Activated CD4-positive, alpha-beta T cell treated with anti-CD3 and anti-CD28 coated beads, Interleukin-2, amount 50 U/mL, for 48 hours (primary cell): ENCODE results near the gene EIF3L.

Experiments
- DNase-seq, 2 experiments: peaks; one replicate each; pipeline ENCODE4 v3.0.0-alpha.2; 2020

The EIF3L gene

GRCh38 chr22:37817705-37818408 lies 31.4 kb upstream of the EIF3L start:
- peak; percentile 88 to 89 for DNase-seq

GRCh38 chr22:37818409-37819104 lies 30.7 kb upstream of the EIF3L start:
- DNase-seq, result peak; percentile 71 to 77

GRCh38 chr22:37819105-37819433 lies 30.1 kb upstream of the EIF3L start:
- no peak for DNase-seq

GRCh38 chr22:37820350-37820749 lies 28.9 kb upstream of the EIF3L start:
- no peak for DNase-seq

GRCh38 chr22:37822079-37822833 lies 27.0 kb upstream of the EIF3L start:
- DNase-seq, result no peak

- DNase-seq, result no peak
Observed at GRCh38 chr22:37823134-37823985, 25.9 kb upstream of the EIF3L start, which contains the start of gene GALR3. Gene GALR3 (plus strand): TSS chr22:37823382. CDS start chr22:37823407, 25 bp downstream.

GRCh38 chr22:37824674-37825641 lies 24.3 kb upstream of the EIF3L start:
- DNase-seq, result peak; percentile 31 to 38

GRCh38 chr22:37827056-37827455 lies 22.2 kb upstream of the EIF3L start:
- no peak for DNase-seq

- no peak for DNase-seq
Observed at GRCh38 chr22:37830093-37830842, 19.0 kb upstream of the EIF3L start.

- DNase-seq, result no peak
Observed at GRCh38 chr22:37831472-37831871, 17.7 kb upstream of the EIF3L start.

- DNase-seq, result no peak
Observed at GRCh38 chr22:37832022-37832857, 17.0 kb upstream of the EIF3L start.

- no peak for DNase-seq
Observed at GRCh38 chr22:37842015-37842793, 7.0 kb upstream of the EIF3L start.

GRCh38 chr22:37843741-37844089 lies 5.5 kb upstream of the EIF3L start:
- DNase-seq, result peak; percentile 59 to 60

GRCh38 chr22:37844904-37845329 lies 4.3 kb upstream of the EIF3L start:
- DNase-seq, result no peak

- no peak for DNase-seq
Observed at GRCh38 chr22:37846433-37846832, 2.8 kb upstream of the EIF3L start.

- peak in 1 of 2 experiments; percentile 25 for DNase-seq
Observed at GRCh38 chr22:37848587-37849088, 581 bp upstream of the EIF3L start.

- DNase-seq, result no peak
Observed at GRCh38 chr22:37850801-37851200, 1.6 kb downstream of the EIF3L start.

- no peak for DNase-seq
Observed at GRCh38 chr22:37852418-37852817, 3.2 kb downstream of the EIF3L start.

GRCh38 chr22:37854946-37855345 lies 5.7 kb downstream of the EIF3L start:
- DNase-seq, result no peak
